ENCODE results near the gene RBMS3.

DNA sequence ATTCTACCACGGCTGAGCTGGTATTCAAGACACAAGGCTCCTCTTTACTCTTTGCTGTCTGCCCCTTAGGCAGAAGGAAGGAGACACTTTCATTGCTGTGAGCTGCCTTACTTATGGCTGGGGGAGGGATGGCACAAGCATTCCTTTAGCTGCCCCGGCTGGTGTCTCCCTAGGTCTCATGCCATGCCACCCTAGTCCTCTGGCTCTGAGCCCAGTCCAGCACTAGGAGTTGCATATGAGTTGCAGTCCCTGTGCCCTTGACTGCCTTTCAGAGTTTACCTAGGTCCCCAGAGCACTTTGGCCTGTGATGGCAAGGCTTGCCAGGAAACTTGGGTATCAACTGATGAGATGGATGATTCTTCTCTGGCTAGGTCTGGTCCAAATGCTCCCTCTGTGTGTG, 296.4 kb downstream of the RBMS3 start:
- TF ChIP-seq, protein P1, sequence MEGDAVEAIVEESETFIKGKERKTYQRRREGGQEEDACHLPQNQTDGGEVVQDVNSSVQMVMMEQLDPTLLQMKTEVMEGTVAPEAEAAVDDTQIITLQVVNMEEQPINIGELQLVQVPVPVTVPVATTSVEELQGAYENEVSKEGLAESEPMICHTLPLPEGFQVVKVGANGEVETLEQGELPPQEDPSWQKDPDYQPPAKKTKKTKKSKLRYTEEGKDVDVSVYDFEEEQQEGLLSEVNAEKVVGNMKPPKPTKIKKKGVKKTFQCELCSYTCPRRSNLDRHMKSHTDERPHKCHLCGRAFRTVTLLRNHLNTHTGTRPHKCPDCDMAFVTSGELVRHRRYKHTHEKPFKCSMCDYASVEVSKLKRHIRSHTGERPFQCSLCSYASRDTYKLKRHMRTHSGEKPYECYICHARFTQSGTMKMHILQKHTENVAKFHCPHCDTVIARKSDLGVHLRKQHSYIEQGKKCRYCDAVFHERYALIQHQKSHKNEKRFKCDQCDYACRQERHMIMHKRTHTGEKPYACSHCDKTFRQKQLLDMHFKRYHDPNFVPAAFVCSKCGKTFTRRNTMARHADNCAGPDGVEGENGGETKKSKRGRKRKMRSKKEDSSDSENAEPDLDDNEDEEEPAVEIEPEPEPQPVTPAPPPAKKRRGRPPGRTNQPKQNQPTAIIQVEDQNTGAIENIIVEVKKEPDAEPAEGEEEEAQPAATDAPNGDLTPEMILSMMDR (IDR thresholded peaks at IDR 0.05), result no peak
- no peak for TF ChIP-seq POLR2A (IDR thresholded peaks at IDR 0.05)
- no peak for TF ChIP-seq EP300 (IDR thresholded peaks at IDR 0.05)
- TF ChIP-seq POLR2AphosphoS5 (IDR thresholded peaks at IDR 0.05), result no peak
